Upper lobe of right lung (tissue), 1 donor: ENCODE data around the gene SNRPA1. TPM values are rescaled to one million over a fixed set of nuclear protein-coding genes. Genes with fewer than 3 reads are reported as not detected.

ENCODE experiments used
- ATAC-seq: fragments of 200-7000 bp; cut with Tn5 transposase; one replicate; pipeline ENCODE4 v1.9.1; 2020; ENCODE audit warnings: mild to moderate bottlenecking, moderate library complexity
- DNase-seq: peaks from one replicate; pipeline ENCODE4 v3.0.0-alpha.2; 2020
- H3K27ac ChIP-seq: fragments of 200-600 bp; one replicate; pipeline ENCODE4 v1.8.0; 2022
- H3K27me3 ChIP-seq: fragments of 200-600 bp; one replicate; pipeline ENCODE4 v1.8.0; 2022; ENCODE audit warnings: mild to moderate bottlenecking
- H3K36me3 ChIP-seq: fragments of 200-600 bp; one replicate; pipeline ENCODE4 v1.8.0; 2022
- H3K4me1 ChIP-seq: fragments of 200-600 bp; one replicate; pipeline ENCODE4 v1.8.0; 2022
- H3K4me3 ChIP-seq: fragments of 200-600 bp; one replicate; pipeline ENCODE4 v1.8.0; 2022; ENCODE audit warnings: mild to moderate bottlenecking
- H3K9me3 ChIP-seq: fragments of 200-600 bp; one replicate; pipeline ENCODE4 v1.8.0; 2022
- CTCF ChIP-seq: fragments of 200-600 bp; IDR thresholded peaks from one replicate; pipeline ENCODE4 v1.8.0; 2022; ENCODE audit warnings: antibody characterized with exemption
- intact Hi-C: fragments of 100-400 bp; cut with DNase I; formaldehyde crosslinking; loops from one replicate; pipeline ENCODE4 v1.11.0; 2022
- total RNA-seq: library from RNA; stranded (reverse); fragmentation: NEBNext Ultra II Directional; extraction: Animal tissue kit (Norgen Biotek cat#: 25700); gene quantifications from one replicate; pipeline ENCODE4 v1.2.1, GENCODE V29; 2021
- donor health status: DM: no; HTN: yes; CAD: no; lungs with severe emphysema.

SNRPA1 gene
- total RNA-seq, 1 donor from 2014 or later = 40.7 TPM

- no peak for TF ChIP-seq CTCF
- H3K27ac ChIP-seq = no peak overlapping the region
- peaks cover 67% of the 10 kb centered on the region for H3K36me3 ChIP-seq
- no peak overlapping the region for H3K4me3 ChIP-seq
- H3K9me3 ChIP-seq = no peaks in the 10 kb centered on the region
- ATAC-seq = no peak
- peaks cover 20% of the 10 kb centered on the region for H3K4me1 ChIP-seq
- DNase-seq = no peak
- no peaks in the 10 kb centered on the region for H3K27me3 ChIP-seq
- intact Hi-C loops = no loop called here
These were observed 21.5 kb downstream of the SNRPA1 start for GRCh38 chr15:101273534-101273933.

DNA sequence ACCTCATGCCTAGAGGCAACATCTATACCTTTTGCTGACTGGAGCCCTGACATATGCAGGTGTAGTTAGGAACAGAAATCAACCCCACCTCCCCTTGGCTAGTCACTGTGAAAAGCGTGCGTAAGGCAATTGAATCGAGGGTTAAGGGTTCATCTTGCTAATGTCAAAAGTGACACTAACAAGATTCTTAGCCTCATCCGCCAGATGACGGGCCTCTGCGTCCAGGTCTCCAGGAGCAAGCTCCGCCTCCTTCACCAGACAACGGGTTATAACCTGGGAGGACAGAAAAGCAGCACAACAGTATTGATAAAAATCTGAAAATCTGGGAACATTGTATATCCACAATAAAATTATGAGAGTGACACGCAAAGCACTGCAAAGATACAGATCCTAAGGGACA, 22.5 kb downstream of the SNRPA1 start:
- no peak for TF ChIP-seq CTCF
- intact Hi-C loops = no loop called here
- H3K4me3 ChIP-seq = no peak overlapping the region
- H3K9me3 ChIP-seq = no peaks in the 10 kb centered on the region
- DNase-seq (no peak), ATAC-seq (no peak)
- no peak overlapping the region for H3K27ac ChIP-seq
- peaks cover 67% of the 10 kb centered on the region for H3K36me3 ChIP-seq
- no peaks in the 10 kb centered on the region for H3K27me3 ChIP-seq
- H3K4me1 ChIP-seq = peaks cover 15% of the 10 kb centered on the region

- peak; percentile 28 for TF ChIP-seq CTCF
- no peak overlapping the region for H3K27ac ChIP-seq
- intact Hi-C loops = no loop called here
- peaks cover 53% of the 10 kb centered on the region for H3K36me3 ChIP-seq
- H3K4me3 ChIP-seq = no peak overlapping the region
- no peaks in the 10 kb centered on the region for H3K9me3 ChIP-seq
- ATAC-seq (peak; percentile 26), DNase-seq (no peak)
- H3K4me1 ChIP-seq = no peaks in the 10 kb centered on the region
- H3K27me3 ChIP-seq = no peaks in the 10 kb centered on the region
These were observed 25.4 kb downstream of the SNRPA1 start for GRCh38 chr15:101269479-101270223.

GRCh38 chr15:101267320-101268104, 27.5 kb downstream of the SNRPA1 start:
- Histone ChIP-seq H3K4me1 (no peaks in the 10 kb centered on the region), H3K36me3 (peaks cover 32% of the 10 kb centered on the region), H3K9me3 (no peaks in the 10 kb centered on the region), H3K27me3 (no peaks in the 10 kb centered on the region), H3K27ac (peak overlapping the region; percentile 65), H3K4me3 (no peak overlapping the region)
- DNase-seq (no peak), ATAC-seq (peak; percentile 45)
- TF ChIP-seq CTCF = no peak
- intact Hi-C loops = no loop called here

- Histone ChIP-seq H3K4me1 (no peaks in the 10 kb centered on the region), H3K9me3 (no peaks in the 10 kb centered on the region), H3K4me3 (no peak overlapping the region), H3K27me3 (no peaks in the 10 kb centered on the region), H3K36me3 (peaks cover 24% of the 10 kb centered on the region), H3K27ac (peak overlapping the region; percentile 65)
- TF ChIP-seq CTCF = no peak
- DNase-seq (no peak), ATAC-seq (no peak)
- intact Hi-C loops = no loop called here
These were observed 28.3 kb downstream of the SNRPA1 start for GRCh38 chr15:101266787-101267186.
